Bone marrow (tissue), 2 donors: ENCODE data around the gene PLA2G2D.
"Not testable (repeated sequence)": the region's sequence is repeated elsewhere in the genome, so short reads cannot be mapped to it uniquely, and the experiment has no call there.

ENCODE experiments used
- DNase-seq, 2 donors: peaks; one replicate each; lab custom pipeline; 2025; lab: John Stamatoyannopoulos, UW

Gene PLA2G2D

GRCh38 chr1:20142001-20142710 is 22.8 kb upstream of the PLA2G2D start:
- DNase-seq, result no peak

- no peak for DNase-seq
Observed at GRCh38 chr1:20141466-20141865, 22.1 kb upstream of the PLA2G2D start.

GRCh38 chr1:20141001-20141400 is 21.7 kb upstream of the PLA2G2D start:
- no peak for DNase-seq

GRCh38 chr1:20139776-20140612 is 20.7 kb upstream of the PLA2G2D start:
- no peak for DNase-seq

GRCh38 chr1:20138961-20139550 is 19.7 kb upstream of the PLA2G2D start, which contains the start of gene PLA2G2F:
Gene PLA2G2F, plus strand, starts transcription at chr1:20139323. Its CDS starts 105 bp downstream, at chr1:20139428.
- no peak for DNase-seq

- no peak for DNase-seq
Observed at GRCh38 chr1:20138346-20138745, 19.0 kb upstream of the PLA2G2D start.

- DNase-seq, result no peak
Observed at GRCh38 chr1:20137604-20138003, 18.3 kb upstream of the PLA2G2D start.

- no peak for DNase-seq
Observed at GRCh38 chr1:20137055-20137454, 17.7 kb upstream of the PLA2G2D start.

GRCh38 chr1:20136249-20136648 is 16.9 kb upstream of the PLA2G2D start:
- no peak for DNase-seq

- no peak for DNase-seq
Observed at GRCh38 chr1:20134995-20135394, 15.7 kb upstream of the PLA2G2D start.

- not testable (repeated sequence) for DNase-seq
Observed at GRCh38 chr1:20130518-20130917, 11.2 kb upstream of the PLA2G2D start.

GRCh38 chr1:20126806-20127440 is 7.6 kb upstream of the PLA2G2D start:
- no peak for DNase-seq

- no peak for DNase-seq
Observed at GRCh38 chr1:20126041-20126805, 6.9 kb upstream of the PLA2G2D start.

- no peak for DNase-seq
Observed at GRCh38 chr1:20125100-20125499, 5.8 kb upstream of the PLA2G2D start.

GRCh38 chr1:20124456-20125057 is 5.2 kb upstream of the PLA2G2D start:
- DNase-seq, result no peak

GRCh38 chr1:20123722-20124455 is 4.6 kb upstream of the PLA2G2D start:
- no peak for DNase-seq

GRCh38 chr1:20120796-20121195 is 1.5 kb upstream of the PLA2G2D start:
- no peak for DNase-seq

GRCh38 chr1:20117236-20117635 is 2.1 kb downstream of the PLA2G2D start:
- DNase-seq, result no peak

- no peak for DNase-seq
Observed at GRCh38 chr1:20115916-20116315, 3.4 kb downstream of the PLA2G2D start.

- DNase-seq, result no peak
Observed at GRCh38 chr1:20115479-20115878, 3.9 kb downstream of the PLA2G2D start.
